IMR-90 (cell line): ENCODE measurements around the gene IL3RA.

Experiments used
- CEBPB ChIP-seq: IDR thresholded peaks from 2 replicates; pipeline ENCODE4 v1.6.1; 2012; ENCODE audit warnings: low read depth, low read length, improper control_type of control experiment
- MAFK ChIP-seq: IDR thresholded peaks from 2 replicates; pipeline ENCODE4 v1.6.1; 2012; ENCODE audit warnings: low read depth, low read length, improper control_type of control experiment
- POLR2A ChIP-seq: IDR thresholded peaks from 2 replicates; pipeline ENCODE4 v1.6.1; 2012; ENCODE audit warnings: mild to moderate bottlenecking, low read depth, low read length
- TF ChIP-seq, protein P1 (sequence below): conservative IDR thresholded peaks from 2 replicates; pipeline ENCODE4 v1.5.1; 2012; ENCODE audit warnings: mild to moderate bottlenecking, low read depth, low read length, improper control_type of control experiment
- TF ChIP-seq, protein P2 (sequence below): fragments of 150-350 bp; IDR thresholded peaks from 2 replicates; pipeline ENCODE4 v1.6.1; 2017; ENCODE audit warnings: mild to moderate bottlenecking, antibody characterized with exemption, low read length, low read depth

DNA sequence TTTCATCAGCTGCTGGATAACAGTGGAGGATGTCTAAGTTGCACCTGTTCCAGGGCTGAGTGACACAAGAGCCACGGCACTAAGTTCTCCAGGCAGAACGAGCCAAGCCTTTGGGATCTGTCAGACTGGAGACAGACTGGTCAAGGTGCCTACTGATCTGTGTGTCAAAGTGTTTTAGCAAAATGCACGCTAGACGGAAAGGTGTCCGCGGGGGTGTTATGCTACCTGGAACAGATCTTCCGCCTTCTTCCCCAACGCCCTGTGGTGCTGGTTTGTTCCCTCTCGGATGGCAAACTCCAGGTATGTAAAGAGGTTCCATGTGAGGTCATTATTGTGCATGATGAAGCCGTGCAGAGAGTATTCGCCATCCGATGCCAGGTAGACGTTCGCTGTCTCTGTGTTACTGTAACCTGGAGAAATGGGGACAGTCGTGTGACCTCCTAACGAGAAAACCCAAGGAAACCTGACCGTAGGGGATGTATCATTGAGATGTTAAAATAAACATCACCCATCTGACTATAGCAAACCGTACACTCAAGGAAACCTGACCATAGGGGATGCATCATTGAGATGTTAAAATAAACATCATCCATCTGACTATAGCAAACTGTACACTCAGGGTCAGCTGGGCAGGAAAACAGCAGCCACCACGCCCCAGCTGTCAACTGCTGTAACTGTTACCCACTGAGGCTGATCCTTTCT is 85.0 kb downstream of the IL3RA start:
- TF ChIP-seq, protein P1, sequence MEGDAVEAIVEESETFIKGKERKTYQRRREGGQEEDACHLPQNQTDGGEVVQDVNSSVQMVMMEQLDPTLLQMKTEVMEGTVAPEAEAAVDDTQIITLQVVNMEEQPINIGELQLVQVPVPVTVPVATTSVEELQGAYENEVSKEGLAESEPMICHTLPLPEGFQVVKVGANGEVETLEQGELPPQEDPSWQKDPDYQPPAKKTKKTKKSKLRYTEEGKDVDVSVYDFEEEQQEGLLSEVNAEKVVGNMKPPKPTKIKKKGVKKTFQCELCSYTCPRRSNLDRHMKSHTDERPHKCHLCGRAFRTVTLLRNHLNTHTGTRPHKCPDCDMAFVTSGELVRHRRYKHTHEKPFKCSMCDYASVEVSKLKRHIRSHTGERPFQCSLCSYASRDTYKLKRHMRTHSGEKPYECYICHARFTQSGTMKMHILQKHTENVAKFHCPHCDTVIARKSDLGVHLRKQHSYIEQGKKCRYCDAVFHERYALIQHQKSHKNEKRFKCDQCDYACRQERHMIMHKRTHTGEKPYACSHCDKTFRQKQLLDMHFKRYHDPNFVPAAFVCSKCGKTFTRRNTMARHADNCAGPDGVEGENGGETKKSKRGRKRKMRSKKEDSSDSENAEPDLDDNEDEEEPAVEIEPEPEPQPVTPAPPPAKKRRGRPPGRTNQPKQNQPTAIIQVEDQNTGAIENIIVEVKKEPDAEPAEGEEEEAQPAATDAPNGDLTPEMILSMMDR, result no peak
- no peak for TF ChIP-seq CEBPB
- no peak for TF ChIP-seq MAFK
- TF ChIP-seq, protein P2, sequence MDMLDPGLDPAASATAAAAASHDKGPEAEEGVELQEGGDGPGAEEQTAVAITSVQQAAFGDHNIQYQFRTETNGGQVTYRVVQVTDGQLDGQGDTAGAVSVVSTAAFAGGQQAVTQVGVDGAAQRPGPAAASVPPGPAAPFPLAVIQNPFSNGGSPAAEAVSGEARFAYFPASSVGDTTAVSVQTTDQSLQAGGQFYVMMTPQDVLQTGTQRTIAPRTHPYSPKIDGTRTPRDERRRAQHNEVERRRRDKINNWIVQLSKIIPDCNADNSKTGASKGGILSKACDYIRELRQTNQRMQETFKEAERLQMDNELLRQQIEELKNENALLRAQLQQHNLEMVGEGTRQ, result no peak
- TF ChIP-seq POLR2A, result no peak
